Naive thymus-derived CD8-positive, alpha-beta T cell (primary cell): ENCODE data around the gene GTF2B. TPM values are rescaled to one million over a fixed set of nuclear protein-coding genes. Genes with fewer than 3 reads are reported as not detected.
"Not testable (repeated sequence)": the region's sequence is repeated elsewhere in the genome, so short reads cannot be mapped to it uniquely, and the experiment has no call there.

Experiments
- ATAC-seq, 2 donors: fragments of 150-1000 bp; cut with Tn5 transposase in 1 of 2; sonication (Bioruptor Pico), chemical (Tn5 transposase) in 1 of 2; 1 replicate in 1 of 2; 2 replicates in 1 of 2; pipeline ENCODE4 v1.10.0; 2021; ENCODE audit warnings: mild to moderate bottlenecking in 2 of 2, moderate library complexity in 2 of 2
- POLR2A ChIA-PET: fragments of 350-600 bp; sonication (Branson Sonifier 250); formaldehyde crosslinking; loops from one replicate; lab custom pipeline; 2021; ENCODE audit warnings: antibody characterized with exemption; lab: Charles Lee
- DNase-seq, 10 donors: peaks; one replicate each; pipeline versions ENCODE4 v3.0.0 to v3.0.0-alpha.2; 2020 to 2022
- H3K27ac Mint-ChIP-seq, 10 donors: one replicate each; pipeline ENCODE4 v1.8.0; 2020 to 2022; ENCODE audit warnings: mild to moderate bottlenecking in 10 of 10, mixed read lengths in 10 of 10, moderate library complexity in 4 of 10, inconsistent platforms in 1 of 10
- H3K27me3 Mint-ChIP-seq, 5 donors: one replicate each; pipeline ENCODE4 v1.8.0; 2021 to 2022; ENCODE audit warnings: mixed read lengths in 5 of 5
- H3K36me3 Mint-ChIP-seq, 3 donors: one replicate each; pipeline ENCODE4 v1.8.0; 2020 to 2022; ENCODE audit warnings: mixed read lengths in 3 of 3, mild to moderate bottlenecking in 2 of 3, inconsistent platforms in 1 of 3
- H3K4me1 Mint-ChIP-seq, 4 donors: one replicate each; pipeline ENCODE4 v1.8.0; 2021 to 2022; ENCODE audit warnings: mixed read lengths in 4 of 4
- H3K4me3 Mint-ChIP-seq, 10 donors: one replicate each; pipeline ENCODE4 v1.8.0; 2020 to 2022; ENCODE audit warnings: mild to moderate bottlenecking in 10 of 10, mixed read lengths in 10 of 10, moderate library complexity in 6 of 10, inconsistent platforms in 1 of 10
- H3K9me3 Mint-ChIP-seq, 9 donors: one replicate each; pipeline ENCODE4 v1.8.0; 2020 to 2022; ENCODE audit warnings: mixed read lengths in 9 of 9, mild to moderate bottlenecking in 3 of 9, inconsistent platforms in 1 of 9, moderate library complexity in 1 of 9
- polyA plus RNA-seq, 3 donors: library from polyadenylated mRNA; unstranded; fragments of 300-500 nt; fragmentation: Illumina TruSeq; gene quantifications; one replicate each; pipeline ENCODE4 v1.2.3, GENCODE V29; 2021
- total RNA-seq, 8 experiments: library from RNA in 2 of 8; stranded (reverse) in 2 of 8; gene quantifications; one replicate each; pipeline ENCODE4 v1.2.3 and lab custom pipeline; 2021 to 2026

The GTF2B gene
- total and polyA plus RNA-seq, 5 experiments from 2014 or later = 43.1 to 56.8 (median 45.1) TPM

- H3K27ac Mint-ChIP-seq, H3K27me3 Mint-ChIP-seq, DNase-seq, H3K9me3 Mint-ChIP-seq, H3K4me1 Mint-ChIP-seq, POLR2A ChIA-PET, H3K4me3 Mint-ChIP-seq, ATAC-seq: not testable (repeated sequence)
- H3K36me3 Mint-ChIP-seq = peaks cover 4 to 64% (median 35%) of the 10 kb centered on the region in 3 donors
These were observed 71.7 kb downstream of the GTF2B start for GRCh38 chr1:88819642-88820041.

DNA sequence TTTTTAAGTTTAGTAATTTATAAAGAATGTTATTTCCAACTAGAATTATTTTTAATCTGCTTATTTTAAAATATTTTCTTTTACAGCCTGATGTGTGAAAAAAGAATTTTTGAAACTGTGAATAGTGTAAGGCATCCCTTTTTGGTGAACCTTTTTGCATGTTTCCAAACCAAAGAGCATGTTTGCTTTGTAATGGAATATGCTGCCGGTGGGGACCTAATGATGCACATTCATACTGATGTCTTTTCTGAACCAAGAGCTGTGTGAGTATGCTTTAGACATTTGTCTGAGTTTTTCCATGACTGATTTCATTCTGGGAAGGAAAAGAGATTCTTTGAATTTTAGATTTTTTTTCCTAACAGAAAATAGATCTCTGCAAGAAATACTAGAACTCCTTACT lies 77.9 kb downstream of the GTF2B start:
- Mint-ChIP-seq H3K4me3 (no peak overlapping the region), H3K27me3 (no peaks in the 10 kb centered on the region), H3K27ac (no peak overlapping the region), H3K36me3 (peaks cover 4 to 66% (median 25%) of the 10 kb centered on the region in 3 donors), H3K9me3 (no peaks in the 10 kb centered on the region), H3K4me1 (no peaks in the 10 kb centered on the region)
- POLR2A ChIA-PET = no interaction called here
- DNase-seq = no peak
- ATAC-seq = no peak

DNA sequence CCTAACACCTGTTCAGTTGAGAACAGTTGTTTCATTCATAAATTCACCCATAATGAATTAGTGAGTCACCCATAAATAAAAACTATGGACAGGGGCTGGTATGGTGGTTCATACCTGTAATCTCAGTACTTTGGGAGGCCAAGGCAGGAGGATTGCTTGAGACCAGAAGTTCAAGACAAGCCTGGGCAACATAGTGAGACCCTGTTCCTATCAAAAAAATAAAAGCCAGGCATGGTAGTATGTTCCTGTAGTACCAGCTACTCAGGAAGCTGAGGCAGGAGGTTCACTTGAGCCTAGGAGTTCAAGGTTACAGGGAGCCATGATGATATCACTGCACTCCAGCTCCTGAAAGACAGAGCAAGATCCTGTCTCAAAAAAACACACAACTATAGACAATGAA lies 79.0 kb downstream of the GTF2B start:
- Mint-ChIP-seq H3K9me3 (no peaks in the 10 kb centered on the region), H3K36me3 (peaks cover 4 to 62% (median 20%) of the 10 kb centered on the region in 3 donors), H3K4me3 (peak overlapping the region in 1 of 10 donors; percentile 28), H3K27me3 (no peaks in the 10 kb centered on the region), H3K27ac (peak overlapping the region in 2 of 10 donors; percentile 28 to 40), H3K4me1 (no peaks in the 10 kb centered on the region)
- POLR2A ChIA-PET = no interaction called here
- ATAC-seq (no peak), DNase-seq (no peak)

- POLR2A ChIA-PET = no interaction called here
- H3K4me1 Mint-ChIP-seq = peaks cover 0 to 8% (median 5%) of the 10 kb centered on the region in 4 donors
- H3K27me3 Mint-ChIP-seq = no peaks in the 10 kb centered on the region
- peaks cover 0 to 17% (median 4%) of the 10 kb centered on the region in 9 donors for H3K9me3 Mint-ChIP-seq
- H3K36me3 Mint-ChIP-seq = peaks cover 22 to 78% (median 33%) of the 10 kb centered on the region in 3 donors
- ATAC-seq (no peak), DNase-seq (no peak)
- H3K27ac Mint-ChIP-seq = no peak overlapping the region
- no peak overlapping the region for H3K4me3 Mint-ChIP-seq
These were observed 87.9 kb downstream of the GTF2B start for GRCh38 chr1:88803444-88803843.

DNA sequence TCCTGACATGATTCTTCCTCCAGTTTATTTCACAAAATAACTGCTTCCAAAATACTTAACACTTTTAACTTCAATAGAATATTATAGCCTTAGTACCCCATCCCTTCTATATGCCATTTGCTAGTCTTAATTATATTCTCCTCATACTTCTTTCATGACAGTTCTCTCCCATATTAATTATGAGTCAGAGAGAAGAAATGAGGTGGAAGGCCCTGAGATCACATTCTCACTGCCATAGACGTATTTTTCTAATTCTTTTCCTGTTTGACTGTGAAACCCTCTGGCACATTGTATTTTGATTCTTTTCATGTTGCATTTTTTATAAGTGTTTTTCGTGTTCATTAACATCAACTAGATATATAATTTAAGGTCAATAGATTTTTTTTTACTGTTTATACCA lies 88.4 kb downstream of the GTF2B start:
- DNase-seq (no peak), ATAC-seq (no peak)
- Mint-ChIP-seq H3K27ac (no peak overlapping the region), H3K27me3 (no peaks in the 10 kb centered on the region), H3K9me3 (peaks cover 0 to 17% (median 4%) of the 10 kb centered on the region in 9 donors), H3K4me1 (peaks cover 0 to 8% (median 5%) of the 10 kb centered on the region in 4 donors), H3K36me3 (peaks cover 22 to 77% (median 35%) of the 10 kb centered on the region in 3 donors), H3K4me3 (no peak overlapping the region)
- POLR2A ChIA-PET = no interaction called here

Other genes with a start within 250 kb of the GTF2B start
- 10 to 100 TPM; 51.5 to 62.1 TPM for gene PKN2, start 207.3 kb downstream of the GTF2B start, total RNA-seq
- gene PKN2, start 207.3 kb downstream of the GTF2B start, polyA plus RNA-seq = 1 to 10 TPM; 5.3 to 8.6 (median 7.6) TPM
- gene KYAT3, start 101.1 kb upstream of the GTF2B start, total RNA-seq = 10 to 100 TPM; 26.6 to 28.2 TPM
- 10 to 100 TPM; 20.6 to 25.2 (median 22.8) TPM for gene KYAT3, start 101.1 kb upstream of the GTF2B start, polyA plus RNA-seq
- 10 to 100 TPM; 20.3 to 21.6 TPM for gene RBMXL1, start 101.1 kb upstream of the GTF2B start, total RNA-seq
- gene RBMXL1, start 101.1 kb upstream of the GTF2B start, polyA plus RNA-seq = 10 to 100 TPM in 2 of 3 donors, 1 to 10 TPM in 1; 9.5 to 10.8 (median 10.2) TPM
- 10 to 100 TPM; 31.6 to 39.4 TPM for gene GBP3, start 131.3 kb upstream of the GTF2B start, total RNA-seq
- gene GBP3, start 131.3 kb upstream of the GTF2B start, polyA plus RNA-seq = 10 to 100 TPM in 1 of 3 donors, 1 to 10 TPM in 2; 7.7 to 10.4 (median 9.4) TPM
- gene GBP1, start 173.6 kb upstream of the GTF2B start, total RNA-seq = 10 to 100 TPM; 42.7 to 45.7 TPM
- gene GBP1, start 173.6 kb upstream of the GTF2B start, polyA plus RNA-seq = 10 to 100 TPM; 41.1 to 60.5 (median 44.7) TPM
- 100 to 1,000 TPM; 151 to 164 TPM for gene GBP2, start 234.5 kb upstream of the GTF2B start, total RNA-seq
- 10 to 100 TPM; 86.0 to 98.3 (median 90.2) TPM for gene GBP2, start 234.5 kb upstream of the GTF2B start, polyA plus RNA-seq